T1000 (cell line): Measurements from ENCODE around the gene SLC28A1.
"Not testable (repeated sequence)": the region's sequence is repeated elsewhere in the genome, so short reads cannot be mapped to it uniquely, and the experiment has no call there.

Experiments used
- DNase-seq: peaks from one replicate; lab custom pipeline; 2025; ENCODE audit warnings: mixed read lengths; lab: John Stamatoyannopoulos, UW

The SLC28A1 gene

DNA sequence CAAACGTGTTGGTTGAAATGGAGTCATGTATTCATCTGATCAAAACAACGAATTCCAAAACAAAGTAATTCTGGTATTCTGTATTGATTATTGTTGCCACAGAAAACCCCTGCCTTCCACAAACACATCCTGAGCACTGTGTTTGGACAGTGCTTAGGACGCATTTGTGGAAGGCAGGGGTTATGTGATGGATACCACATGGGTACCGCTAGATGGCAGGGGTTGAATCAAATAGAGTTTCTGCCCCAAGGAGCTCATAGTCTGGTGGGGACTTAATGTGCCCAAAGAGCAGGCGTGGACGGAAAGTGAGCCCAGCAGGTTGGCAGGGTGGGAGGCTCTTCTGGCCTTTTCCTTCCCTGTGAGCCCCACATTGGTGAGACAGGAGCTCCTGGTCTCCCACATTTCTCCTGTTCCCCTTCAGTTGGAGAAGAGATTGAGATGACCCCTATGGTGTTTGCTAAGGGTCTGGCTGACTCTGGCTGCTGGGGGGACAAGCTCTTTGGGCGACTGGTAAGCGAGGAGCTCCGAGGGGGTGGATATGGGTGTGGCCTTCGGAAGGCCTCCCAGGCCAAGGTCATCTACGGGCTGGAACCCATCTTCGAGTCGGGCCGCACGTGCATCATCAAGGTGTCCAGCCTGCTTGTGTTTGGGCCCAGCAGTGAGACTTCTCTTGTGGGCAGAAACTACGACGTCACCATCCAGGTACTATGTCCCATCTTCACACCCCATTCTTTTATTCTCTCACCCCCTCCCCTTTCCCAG lies 22.1 kb upstream of the SLC28A1 start:
- DNase-seq, result no peak

DNA sequence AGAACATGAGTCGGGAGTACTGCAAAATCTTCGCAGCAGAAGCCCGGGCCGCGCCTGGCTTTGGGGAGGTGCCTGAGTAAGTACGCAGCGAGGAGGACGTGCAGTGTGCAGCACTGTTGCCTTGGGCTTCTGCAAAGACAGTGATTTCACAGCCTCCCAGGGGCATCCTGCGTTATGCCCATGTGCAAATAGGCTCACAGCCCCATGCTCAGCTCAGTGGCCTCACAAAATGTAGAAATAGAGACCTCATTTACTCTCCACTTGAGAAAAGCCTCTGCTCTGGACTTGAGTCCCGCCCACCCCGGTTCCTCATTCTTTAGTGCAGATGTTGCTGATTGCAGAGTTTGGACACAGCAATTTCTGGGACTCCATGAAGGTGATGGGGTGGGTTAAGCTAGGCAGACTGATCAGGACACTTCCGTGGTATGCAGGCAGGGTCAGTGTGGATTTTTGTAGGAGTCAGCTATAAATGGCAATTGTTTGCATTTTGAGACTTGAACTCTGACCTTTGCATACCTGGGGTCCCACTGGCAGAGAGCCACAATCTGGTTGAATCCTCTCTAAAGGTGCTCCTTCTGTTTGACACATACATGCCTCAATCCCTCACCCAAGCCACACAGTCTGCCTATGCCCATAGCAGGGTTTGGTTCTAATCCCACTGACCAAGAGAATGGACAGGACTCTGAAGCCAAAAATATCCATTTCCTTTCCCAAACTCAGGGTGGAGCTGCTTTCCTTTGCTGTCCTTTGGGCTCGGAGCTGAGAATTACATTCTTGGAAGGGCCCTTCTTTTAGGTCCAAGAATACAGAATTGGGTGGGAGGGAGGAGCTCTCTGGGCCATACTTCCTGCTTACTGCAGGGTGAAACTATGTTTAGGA lies 20.7 kb upstream of the SLC28A1 start:
- no peak for DNase-seq

DNA sequence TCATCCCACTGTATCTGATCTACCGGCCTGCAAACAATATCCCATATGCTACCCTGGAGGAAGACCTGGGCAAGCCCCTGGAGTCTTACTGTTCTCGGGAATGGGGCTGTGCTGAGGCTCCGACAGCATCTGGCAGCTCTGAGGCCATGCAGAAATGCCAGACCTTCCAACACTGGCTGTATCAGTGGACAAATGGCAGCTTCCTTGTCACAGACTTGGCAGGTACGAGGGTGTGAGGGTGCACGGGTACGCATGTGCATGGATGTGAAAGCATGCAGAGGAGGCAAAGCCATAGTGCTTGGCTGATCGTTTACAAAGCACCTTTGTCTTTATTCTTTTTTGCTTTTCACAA lies 20.0 kb upstream of the SLC28A1 start:
- DNase-seq, result no peak

DNA sequence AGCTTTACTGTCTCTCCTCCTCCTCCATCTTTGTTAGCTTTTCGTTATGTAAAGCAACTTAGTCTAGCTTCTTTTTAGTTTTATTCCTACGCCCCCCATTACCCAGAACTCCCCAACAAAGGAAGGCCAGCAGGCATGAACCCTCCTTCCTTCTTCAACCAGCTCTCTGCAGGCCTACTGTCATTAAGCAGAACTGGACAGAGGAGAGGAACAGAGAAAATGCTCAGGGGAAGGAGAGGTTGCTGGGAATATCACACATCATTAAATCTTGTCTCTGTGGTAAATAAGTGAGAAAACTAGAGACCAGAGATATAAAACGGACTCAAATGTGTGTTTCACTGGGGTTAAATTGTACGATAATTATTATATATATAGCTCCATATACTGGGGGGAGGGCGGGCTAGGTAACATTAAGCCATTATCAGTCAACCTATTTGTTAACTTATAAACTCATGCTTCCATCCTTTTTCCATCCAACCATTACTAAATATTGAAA lies 19.3 kb upstream of the SLC28A1 start:
- no peak for DNase-seq

DNA sequence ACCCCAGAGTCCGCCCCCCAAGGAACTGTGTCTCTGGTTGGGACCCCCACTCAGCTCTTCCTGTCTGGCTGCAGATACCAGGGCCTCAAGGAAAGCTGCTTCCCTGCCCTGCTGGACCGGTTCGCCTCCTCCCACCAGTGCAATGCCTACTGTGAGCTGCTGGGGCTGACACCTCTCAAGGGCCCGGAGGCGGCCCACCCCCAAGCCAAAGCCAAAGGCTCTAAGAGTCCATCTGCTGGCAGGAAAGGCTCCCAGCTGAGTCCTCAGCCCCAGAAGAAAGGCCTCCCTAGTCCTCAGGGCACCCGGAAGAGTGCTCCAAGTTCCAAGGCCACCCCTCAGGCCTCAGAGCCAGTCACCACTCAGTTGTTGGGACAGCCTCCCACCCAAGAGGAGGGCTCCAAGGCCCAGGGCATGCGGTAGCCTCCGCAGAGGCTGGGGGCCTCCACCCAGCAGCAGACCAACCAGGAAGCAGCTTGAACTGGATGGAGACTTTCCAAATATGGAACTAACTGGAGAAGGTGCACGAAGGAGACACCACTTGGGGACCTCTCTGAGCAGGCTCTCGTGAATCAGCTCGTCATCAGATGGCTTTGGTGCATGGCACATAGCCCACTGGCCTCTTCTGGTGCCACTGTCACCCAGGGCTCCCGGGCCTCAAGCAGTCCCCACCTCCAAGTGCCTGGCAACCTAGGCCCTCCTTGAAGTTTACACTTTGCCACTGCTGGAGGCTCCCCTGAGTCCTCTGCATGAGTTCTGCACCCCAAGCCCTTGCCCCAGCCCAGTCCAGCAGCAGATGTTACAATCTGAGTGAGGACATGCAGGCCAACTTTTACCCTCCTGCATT lies 16.2 kb upstream of the SLC28A1 start:
- DNase-seq, result no peak

DNA sequence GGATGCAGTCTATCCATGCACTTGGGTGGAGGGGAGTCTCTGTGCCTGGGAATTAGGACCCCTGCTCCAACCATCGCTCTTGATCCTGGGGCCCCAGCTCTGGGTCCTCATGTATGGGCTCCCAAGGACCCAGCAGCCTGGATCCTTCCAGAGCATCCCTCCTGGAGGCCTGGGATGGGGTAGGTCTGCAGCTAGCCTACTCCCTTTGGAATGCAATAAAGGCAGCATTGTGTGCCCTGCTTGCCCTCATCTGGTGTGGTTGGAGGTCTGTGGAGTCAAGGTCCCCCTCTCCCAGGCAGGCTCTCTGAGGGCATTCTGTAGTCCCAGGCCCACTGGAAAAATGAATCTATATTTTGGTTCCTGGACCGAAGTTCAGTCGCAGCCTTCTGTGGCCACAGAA lies 15.0 kb upstream of the SLC28A1 start:
- DNase-seq, result no peak

DNA sequence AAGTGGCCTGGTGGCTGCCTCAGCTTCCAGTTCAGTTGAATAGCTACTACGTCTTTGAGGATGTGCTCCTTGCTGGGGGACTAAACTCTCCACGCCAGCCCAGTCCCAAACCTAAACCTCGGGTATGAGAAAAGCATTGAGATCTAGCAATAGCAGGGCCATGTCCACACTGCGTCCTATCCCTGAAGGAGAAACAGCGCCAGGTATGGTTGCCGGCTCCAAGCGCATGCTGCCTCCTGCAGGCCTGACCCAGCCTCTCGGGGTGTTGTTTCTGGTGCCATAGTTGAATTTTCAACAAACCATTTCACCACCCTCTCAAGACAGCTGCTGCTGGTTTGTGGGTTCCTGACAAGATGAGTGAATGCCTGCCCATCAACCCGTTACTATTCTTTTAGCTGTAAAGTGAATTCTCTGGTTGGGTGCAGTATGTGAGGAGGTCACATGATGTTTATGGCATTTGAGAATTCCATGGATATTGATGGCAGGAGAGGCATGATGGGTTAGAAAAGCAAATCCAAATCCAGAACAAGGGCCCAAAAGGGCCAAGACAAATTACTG lies 13.0 kb upstream of the SLC28A1 start:
- DNase-seq, result no peak

DNA sequence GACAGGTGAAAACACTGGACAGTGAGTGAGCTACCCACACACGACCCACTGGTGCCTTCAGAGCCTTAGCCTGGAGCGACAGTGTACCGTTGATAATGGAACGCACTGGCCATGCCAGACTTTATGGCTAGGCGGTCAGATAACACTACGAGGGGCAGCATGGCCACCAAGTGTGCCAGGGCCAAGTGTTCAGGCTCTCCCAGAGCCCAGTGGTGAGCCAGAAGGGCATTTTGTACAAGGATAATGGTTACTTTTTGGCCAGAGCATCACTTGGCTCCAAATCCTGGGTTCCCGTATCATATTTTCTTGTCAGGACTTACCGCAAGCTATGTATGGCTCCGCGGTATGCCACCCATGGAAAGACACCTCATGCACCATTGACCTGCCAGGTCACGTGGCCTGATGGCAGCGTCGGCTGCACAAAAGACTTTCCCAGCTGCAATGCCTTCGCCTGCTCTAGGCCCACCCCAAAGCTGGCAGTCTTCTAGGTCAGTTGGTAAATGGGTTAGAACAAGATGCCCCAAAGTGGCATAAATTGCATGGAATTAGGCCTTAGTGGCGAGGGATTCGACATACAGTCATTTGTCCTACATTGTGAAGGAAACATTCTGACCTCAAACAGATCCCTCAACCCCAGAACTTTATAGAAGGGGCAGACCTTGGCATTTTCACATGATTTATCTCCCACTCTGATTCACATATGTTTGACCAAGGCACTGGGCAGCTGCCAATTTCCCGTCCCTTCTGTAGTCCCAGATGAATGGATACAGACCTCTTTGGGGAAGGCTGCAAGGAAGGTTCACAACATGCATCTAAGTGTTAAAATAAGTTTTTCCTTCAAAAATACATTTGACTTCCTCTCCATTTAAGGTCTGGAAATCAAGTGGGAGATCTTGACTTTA lies 12.2 kb upstream of the SLC28A1 start:
- DNase-seq, result no peak

DNA sequence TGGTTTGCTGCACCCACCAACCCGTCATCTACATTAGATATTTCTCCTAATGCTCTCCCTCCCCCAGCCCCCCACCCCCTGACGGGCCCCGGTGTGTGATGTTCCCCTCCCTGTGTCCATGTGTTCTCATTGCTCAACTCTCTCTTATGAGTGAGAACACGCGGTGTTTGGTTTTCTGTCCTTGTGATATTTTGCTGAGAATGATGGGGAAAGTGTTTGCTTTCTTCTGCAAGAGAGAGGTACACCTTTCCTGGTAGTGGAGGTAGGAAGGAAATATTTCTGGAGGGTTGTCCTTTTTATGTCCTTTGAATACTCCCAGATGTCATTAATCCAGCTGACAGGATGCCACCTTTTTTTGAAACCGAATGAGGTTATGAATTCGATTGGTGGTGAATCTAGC lies 10.5 kb upstream of the SLC28A1 start:
- DNase-seq, result no peak

DNA sequence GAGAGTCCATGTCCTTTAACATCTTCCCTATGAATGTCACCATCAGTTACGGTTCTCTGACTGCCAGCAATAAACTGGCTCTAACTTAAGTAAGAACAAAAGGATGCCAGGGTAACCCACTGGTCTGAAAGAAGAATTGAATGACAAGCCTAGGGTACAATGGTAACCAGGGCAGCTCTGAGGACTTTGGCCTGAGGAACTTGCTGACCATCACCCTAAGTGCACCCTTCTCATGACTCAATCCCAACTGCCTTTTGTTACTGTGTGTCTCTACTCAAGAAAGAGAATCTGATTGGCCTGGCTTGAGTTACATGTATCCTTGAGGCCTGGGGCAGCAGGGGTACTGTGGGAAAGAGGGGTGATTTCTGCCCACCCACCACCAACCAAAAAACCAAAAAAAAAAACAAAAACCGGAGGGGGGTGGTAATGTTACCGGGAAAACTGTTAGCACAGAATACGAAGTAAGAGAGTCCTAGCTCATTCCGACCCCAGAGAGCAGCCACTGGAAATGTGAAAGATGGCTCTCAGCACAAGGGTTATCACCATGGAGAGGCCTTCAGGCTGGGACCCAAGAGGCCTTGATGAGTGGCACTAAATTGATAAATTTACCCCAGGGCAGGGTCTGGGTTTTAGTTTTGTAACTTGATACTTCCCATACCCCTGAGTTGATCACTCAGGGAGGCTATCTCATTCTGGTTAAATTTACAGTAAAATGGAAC lies 9.3 kb upstream of the SLC28A1 start:
- DNase-seq, result no peak

DNA sequence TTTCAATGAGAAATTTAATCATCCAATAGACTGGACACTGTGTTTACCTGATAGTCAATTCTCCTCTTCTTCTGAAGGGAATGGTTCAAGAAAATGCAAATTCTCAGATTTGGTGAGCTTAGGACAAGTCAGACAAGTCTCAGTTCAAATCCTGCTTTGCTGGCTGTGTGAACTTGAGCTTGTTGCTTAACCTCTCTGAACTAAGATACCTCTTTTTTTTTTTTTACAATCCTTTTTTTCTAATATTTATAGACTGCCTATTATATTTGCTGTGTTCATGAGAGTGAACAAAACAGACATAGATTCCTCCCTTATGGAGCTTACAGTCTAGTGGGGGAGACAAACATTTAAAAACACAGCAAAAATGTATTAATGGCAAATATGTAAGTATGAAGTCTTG lies 8.2 kb upstream of the SLC28A1 start:
- no peak for DNase-seq

DNA sequence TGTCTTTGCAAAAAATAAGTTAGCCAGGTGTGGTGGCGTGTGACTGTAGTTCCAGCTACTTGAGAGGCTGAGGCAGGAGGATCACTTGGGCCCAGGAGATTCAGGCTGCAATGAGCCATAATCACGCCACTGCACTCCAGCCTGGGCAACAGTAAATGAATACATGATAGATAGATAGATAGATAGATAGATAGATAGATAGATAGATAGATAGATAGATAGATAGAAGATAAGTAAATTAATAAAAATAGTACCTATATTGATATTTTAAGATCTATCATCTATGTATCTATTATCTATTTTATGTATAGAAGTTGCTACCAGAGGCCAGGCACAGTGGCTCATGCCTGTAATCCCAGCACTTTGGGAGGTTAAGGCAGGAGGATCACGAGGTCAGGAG lies 6.8 kb upstream of the SLC28A1 start:
- DNase-seq, result not testable (repeated sequence)

DNA sequence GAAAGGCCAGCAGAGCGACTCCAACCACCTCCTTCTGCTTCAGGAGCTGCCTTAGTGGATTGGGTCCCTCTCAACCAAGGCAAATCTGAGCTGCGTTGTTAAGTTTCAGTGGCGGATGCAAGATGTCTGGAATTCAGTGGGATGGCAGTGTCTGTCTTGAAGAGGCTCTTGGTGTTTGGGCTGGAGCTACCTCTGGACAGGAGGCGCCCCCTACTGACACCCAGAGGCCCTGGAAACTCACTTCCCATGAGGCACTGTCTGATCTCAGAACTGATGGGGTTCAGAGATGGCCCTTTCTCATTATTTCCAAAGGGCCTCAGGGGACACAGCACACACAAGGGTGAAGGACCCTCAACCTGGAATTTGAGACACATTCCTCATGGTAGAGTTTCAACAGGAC lies 6.0 kb upstream of the SLC28A1 start:
- no peak for DNase-seq

DNA sequence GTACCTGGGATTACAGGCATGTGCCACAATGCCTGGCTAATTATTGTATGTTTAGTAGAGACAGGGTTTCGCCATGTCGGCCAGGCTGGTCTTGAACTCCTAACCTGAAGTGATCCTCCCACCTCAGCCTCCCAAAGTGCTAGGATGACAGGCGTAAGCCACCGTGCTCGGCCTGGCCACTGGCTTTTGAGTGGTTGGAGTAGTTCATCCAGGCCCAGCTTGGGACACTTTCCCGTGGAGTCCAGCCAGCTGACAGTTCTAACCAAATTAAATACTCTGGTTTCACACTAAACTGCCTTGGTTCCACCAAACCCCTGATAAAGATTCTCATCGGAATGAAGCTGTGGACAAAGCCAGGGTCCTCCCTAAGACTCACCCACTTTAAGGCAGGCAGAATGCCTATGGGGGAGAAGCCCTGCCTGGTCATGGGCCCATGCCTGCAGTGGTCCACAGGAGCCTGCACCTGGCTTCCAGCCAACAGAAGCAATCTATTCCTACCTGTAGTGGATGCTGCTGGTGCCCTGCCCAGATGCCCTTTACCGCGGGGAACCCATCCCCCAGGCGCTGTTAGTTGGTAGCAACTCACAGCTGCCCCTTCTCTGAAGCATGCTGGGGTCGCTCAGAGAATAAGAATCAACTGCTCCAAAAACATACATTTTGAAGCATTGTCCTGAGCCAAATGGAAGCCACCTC lies 5.2 kb upstream of the SLC28A1 start:
- DNase-seq, result no peak

DNA sequence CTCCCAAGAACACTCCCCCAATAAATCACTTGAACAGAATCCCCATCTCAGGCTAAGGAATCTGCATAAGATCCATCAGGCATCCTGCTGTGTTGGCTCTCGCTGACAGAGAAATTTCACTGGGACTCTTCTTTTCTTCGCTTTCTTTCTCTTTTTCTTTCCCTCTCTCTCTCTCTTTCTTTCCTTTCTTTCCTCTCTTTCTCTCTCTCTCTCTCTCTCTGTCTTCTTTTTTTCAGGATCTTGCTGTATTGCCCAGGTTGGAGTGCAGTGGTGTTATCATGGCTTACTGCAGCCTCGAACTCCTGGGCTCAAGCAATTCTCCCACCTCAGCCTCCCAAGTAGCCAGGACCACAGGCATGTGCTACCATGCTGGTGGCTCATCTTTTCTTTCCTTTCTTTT lies 4.5 kb upstream of the SLC28A1 start:
- no peak for DNase-seq

DNA sequence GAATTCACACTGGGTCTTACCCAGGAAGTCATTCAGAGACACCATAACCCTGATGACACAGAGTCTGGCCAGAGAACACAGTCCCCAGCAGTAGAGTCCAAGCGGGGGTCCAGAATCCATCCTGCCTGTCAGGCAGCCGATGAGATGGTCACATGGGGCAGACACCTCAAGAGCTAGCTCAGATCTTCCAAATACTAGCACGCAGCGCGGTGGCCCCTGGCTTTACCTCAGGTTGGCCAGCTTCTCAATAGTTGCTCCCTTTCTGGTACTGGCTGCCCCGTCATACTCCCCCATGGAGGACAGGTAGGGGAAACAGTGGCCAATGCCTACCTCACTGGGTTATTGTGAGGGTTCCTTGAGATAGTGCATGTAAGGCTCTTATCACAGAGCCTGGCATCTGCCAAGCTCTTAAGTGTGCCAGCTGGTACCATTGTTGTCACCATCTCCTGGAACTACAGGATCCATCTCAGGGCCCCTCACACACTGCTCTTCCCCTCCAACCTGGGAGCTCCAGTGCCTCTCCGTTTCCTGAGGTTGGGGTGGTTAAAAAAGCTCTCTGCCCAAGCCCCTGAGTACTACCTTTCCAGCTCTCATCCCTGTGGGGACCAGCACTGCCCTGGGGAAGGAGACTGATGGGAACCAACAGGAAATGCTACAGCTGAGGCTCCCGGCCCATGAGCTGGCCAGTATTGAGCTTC lies 3.5 kb upstream of the SLC28A1 start:
- DNase-seq, result no peak

DNA sequence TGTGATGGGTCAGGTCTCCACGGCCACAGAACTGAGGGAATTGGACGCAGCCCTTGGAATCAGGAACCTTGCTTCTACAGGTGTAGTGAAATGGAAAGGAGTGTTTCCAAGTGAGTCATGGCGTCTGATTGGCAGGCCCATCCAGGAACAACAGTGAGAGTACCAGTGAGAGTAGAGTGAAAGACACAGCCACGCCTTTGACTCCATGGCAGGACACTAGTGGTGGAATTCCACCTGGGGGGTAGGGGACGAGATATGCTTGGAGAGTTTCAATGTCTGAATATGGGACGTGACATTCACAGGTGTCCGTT lies 3.0 kb upstream of the SLC28A1 start:
- no peak for DNase-seq

DNA sequence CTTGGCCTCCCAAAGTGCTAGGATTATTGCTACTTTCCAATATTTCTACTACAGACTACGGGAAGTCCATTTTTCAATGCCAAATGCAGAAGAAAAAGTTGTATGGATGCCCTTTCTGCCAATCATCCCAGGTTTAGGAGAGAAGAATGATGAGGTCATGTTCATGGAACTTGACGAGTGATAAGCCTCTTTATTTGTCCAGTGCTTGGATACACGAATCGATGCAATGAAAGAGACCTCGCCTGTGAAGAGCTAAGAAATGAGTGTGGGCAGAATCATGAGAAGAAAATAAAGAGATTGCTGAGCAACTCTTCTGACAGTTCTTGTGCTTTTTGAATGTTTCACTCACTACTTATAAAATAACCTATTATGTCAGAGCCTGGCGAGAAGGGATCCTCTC lies 996 bp upstream of the SLC28A1 start:
- DNase-seq, result no peak

DNA sequence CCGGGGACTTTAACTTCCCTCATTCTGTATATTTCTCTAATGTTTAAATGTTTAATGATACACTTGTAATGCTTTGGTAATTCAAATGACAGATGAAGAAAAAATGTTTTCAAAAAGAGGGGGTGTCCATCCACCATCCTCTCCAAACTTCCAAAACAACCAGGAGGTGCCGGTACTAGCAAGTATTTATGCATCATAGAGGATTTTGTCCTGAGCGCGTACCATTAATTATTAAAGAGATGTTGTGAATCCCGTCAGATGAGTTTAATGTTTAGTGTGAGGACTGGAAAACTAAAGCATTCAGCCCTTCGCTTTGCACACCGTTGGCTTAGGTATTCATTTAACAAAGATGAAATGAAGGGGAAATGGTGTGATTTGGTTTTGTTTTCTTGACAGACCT lies 1.3 kb downstream of the SLC28A1 start:
- DNase-seq, result no peak
